Thymus (tissue), 11 donors: Measurements from ENCODE around the gene CDC26. TPM values are rescaled to one million over a fixed set of nuclear protein-coding genes. Genes with fewer than 3 reads are reported as not detected.
"Not testable (repeated sequence)": the region's sequence is repeated elsewhere in the genome, so short reads cannot be mapped to it uniquely, and the experiment has no call there.

Experiments used
- DNase-seq, 9 donors: peaks; one replicate each; pipeline ENCODE4 v3.0.0-alpha.2; 2013; ENCODE audit warnings: low spot score in 9 of 9, low read depth in 6 of 9, missing footprints in 1 of 9
- H3K27ac ChIP-seq, 2 donors: one replicate each; pipeline ENCODE4 v1.5.1; 2013; ENCODE audit warnings: control low read depth in 1 of 2, low read depth in 1 of 2, low read length in 1 of 2, mild to moderate bottlenecking in 1 of 2, moderate library complexity in 1 of 2
- H3K27me3 ChIP-seq, 2 donors: one replicate each; pipeline ENCODE4 v1.5.1; 2013; ENCODE audit warnings: low read length in 1 of 2; ENCODE audit not compliant: control insufficient read depth in 2 of 2, insufficient read depth in 1 of 2
- H3K36me3 ChIP-seq, 2 donors: one replicate each; pipeline ENCODE4 v1.5.1; 2013; ENCODE audit warnings: low read length in 1 of 2, mild to moderate bottlenecking in 1 of 2, moderate library complexity in 1 of 2; ENCODE audit not compliant: control insufficient read depth in 2 of 2, insufficient read depth in 2 of 2
- H3K4me1 ChIP-seq, 2 donors: one replicate each; pipeline ENCODE4 v1.5.1; 2013; ENCODE audit warnings: low read length in 2 of 2; ENCODE audit not compliant: control insufficient read depth in 2 of 2, insufficient read depth in 2 of 2
- H3K4me3 ChIP-seq, 2 donors: one replicate each; pipeline ENCODE4 v1.5.1; 2013; ENCODE audit warnings: low read length in 2 of 2, control low read depth in 1 of 2, mild to moderate bottlenecking in 1 of 2
- H3K9me3 ChIP-seq, 2 donors: one replicate each; pipeline ENCODE4 v1.5.1; 2013; ENCODE audit warnings: low read length in 1 of 2, mild to moderate bottlenecking in 1 of 2; ENCODE audit not compliant: control insufficient read depth in 2 of 2, insufficient read depth in 1 of 2
- WGBS: extraction: QIAGEN DNeasy Blood & Tissue Kit; methylation state at CpG from one replicate; pipeline ENCODE4 v1.1.7; 2013; 5-methylcytosine and 5-hydroxymethylcytosine counted together
- polyA plus RNA-seq: library from polyadenylated mRNA; stranded (reverse); fragments of 200-250 nt; gene quantifications from one replicate; pipeline ENCODE4 v1.2.3, GENCODE V29; 2013
- total RNA-seq: library from RNA; stranded (reverse); fragments of 120-200 nt; gene quantifications from one replicate; pipeline ENCODE4 v1.2.4, GENCODE V29; 2013
- donor health status: healthy.

Gene CDC26
- total and polyA plus RNA-seq, 2 donors: 45.2 to 45.5 TPM

- no peaks in the 10 kb centered on the region for H3K4me1 ChIP-seq
- no peak overlapping the region for H3K4me3 ChIP-seq
- H3K27ac ChIP-seq: no peak overlapping the region
- no peaks in the 10 kb centered on the region for H3K27me3 ChIP-seq
- no peak for DNase-seq
- no peaks in the 10 kb centered on the region for H3K9me3 ChIP-seq
- WGBS: 97% methylated on average over 10 of the region's 10 CpGs
- H3K36me3 ChIP-seq: no peaks in the 10 kb centered on the region
These were observed 37.0 kb downstream of the CDC26 start for GRCh38 chr9:113238202-113238858.

- WGBS: 96% methylated on average over 4 of the region's 4 CpGs
- Histone ChIP-seq H3K27me3 (no peaks in the 10 kb centered on the region), H3K9me3 (no peaks in the 10 kb centered on the region), H3K4me3 (no peak overlapping the region), H3K27ac (no peak overlapping the region), H3K4me1 (no peaks in the 10 kb centered on the region), H3K36me3 (no peaks in the 10 kb centered on the region)
- DNase-seq: no peak
These were observed 38.3 kb downstream of the CDC26 start for GRCh38 chr9:113237026-113237425.

GRCh38 chr9:113235701-113236255 lies 39.6 kb downstream of the CDC26 start:
- not testable (repeated sequence) for H3K27ac ChIP-seq, H3K4me1 ChIP-seq, H3K4me3 ChIP-seq, DNase-seq, H3K27me3 ChIP-seq, H3K36me3 ChIP-seq, H3K9me3 ChIP-seq
- WGBS: 96% methylated on average over 10 of the region's 10 CpGs

- over 99% methylated on average over 2 of the region's 2 CpGs for WGBS
- peaks cover 0 to 3% of the 10 kb centered on the region in 2 donors for H3K4me1 ChIP-seq
- H3K27ac ChIP-seq: no peak overlapping the region
These were observed 43.7 kb downstream of the CDC26 start for GRCh38 chr9:113231701-113232100.

GRCh38 chr9:113228130-113228665 lies 47.2 kb downstream of the CDC26 start:
- Histone ChIP-seq H3K36me3 (no peaks in the 10 kb centered on the region), H3K4me3 (no peak overlapping the region), H3K4me1 (peaks cover 0 to 3% of the 10 kb centered on the region in 2 donors), H3K9me3 (no peaks in the 10 kb centered on the region), H3K27me3 (no peaks in the 10 kb centered on the region), H3K27ac (peak overlapping the region in 1 of 2 donors; percentile 11)
- peak in 2 of 9 donors; percentile 33 to 59 for DNase-seq
- 51% methylated on average over 3 of the region's 3 CpGs for WGBS

More at GRCh38 chr9:113231701-113232100, 43.7 kb downstream of the CDC26 start:
- DNase-seq: no peak
- no peaks in the 10 kb centered on the region for H3K9me3 ChIP-seq
- no peaks in the 10 kb centered on the region for H3K36me3 ChIP-seq
- H3K27me3 ChIP-seq: no peaks in the 10 kb centered on the region
- H3K4me3 ChIP-seq: no peak overlapping the region

GRCh38 chr9:113227436-113227835 lies 47.9 kb downstream of the CDC26 start:
- WGBS: 0% methylated on average over 1 of the region's 1 CpG

GRCh38 chr9:113223963-113224362 lies 51.4 kb downstream of the CDC26 start:
- DNase-seq: no peak
- Histone ChIP-seq H3K4me3 (no peak overlapping the region), H3K9me3 (no peaks in the 10 kb centered on the region), H3K36me3 (no peaks in the 10 kb centered on the region), H3K4me1 (peaks cover 12 to 23% of the 10 kb centered on the region in 2 donors), H3K27me3 (no peaks in the 10 kb centered on the region), H3K27ac (no peak overlapping the region)
- WGBS: 97% methylated on average over 2 of the region's 2 CpGs

More at GRCh38 chr9:113227436-113227835, 47.9 kb downstream of the CDC26 start:
- Histone ChIP-seq H3K36me3 (no peaks in the 10 kb centered on the region), H3K4me1 (peaks cover 3 to 6% of the 10 kb centered on the region in 2 donors), H3K27ac (no peak overlapping the region), H3K27me3 (no peaks in the 10 kb centered on the region), H3K4me3 (no peak overlapping the region), H3K9me3 (no peaks in the 10 kb centered on the region)
- DNase-seq: no peak

- Histone ChIP-seq H3K9me3 (no peaks in the 10 kb centered on the region), H3K4me3 (peak overlapping the region in 1 of 2 donors; percentile 13), H3K36me3 (no peaks in the 10 kb centered on the region), H3K27ac (peak overlapping the region in 1 of 2 donors; percentile 9), H3K27me3 (no peaks in the 10 kb centered on the region), H3K4me1 (peaks cover 12 to 19% of the 10 kb centered on the region in 2 donors)
- 91% methylated on average over 5 of the region's 5 CpGs for whole genome bisulfite sequencing
- DNase-seq: peak in 1 of 9 donors; percentile 7
These were observed 52.9 kb downstream of the CDC26 start for GRCh38 chr9:113222482-113222841.

- peaks cover 12 to 19% of the 10 kb centered on the region in 2 donors for H3K4me1 ChIP-seq
- no peaks in the 10 kb centered on the region for H3K9me3 ChIP-seq
- WGBS: 26% methylated on average over 20 of the region's 20 CpGs
- H3K27me3 ChIP-seq: no peaks in the 10 kb centered on the region
- peak overlapping the region; percentile 59 to 92 for H3K4me3 ChIP-seq
- H3K36me3 ChIP-seq: no peaks in the 10 kb centered on the region
- peak overlapping the region; percentile 40 to 85 for H3K27ac ChIP-seq
- DNase-seq: no peak
These were observed 53.4 kb downstream of the CDC26 start for GRCh38 chr9:113221800-113222481.
